ENCODE results near the gene CTIF. TPM values are rescaled to one million over a fixed set of nuclear protein-coding genes. Genes with fewer than 3 reads are reported as not detected.

The CTIF gene
- polyA plus RNA-seq, 2 donors, result 11.8 to 22.7 TPM

GRCh38 chr18:48690494-48690893, 151.7 kb downstream of the CTIF start:
- no peaks in the 10 kb centered on the region for H3K9me3 ChIP-seq (ENCODE audit: control insufficient read depth in 2 of 2, insufficient read depth in 1 of 2, low read depth in 1 of 2, low read length in 1 of 2)
- no peaks in the 10 kb centered on the region for H3K27me3 ChIP-seq (ENCODE audit: control insufficient read depth in 1 of 2, insufficient read depth in 2 of 2, low read length in 2 of 2)
- WGBS, 2 donors, result 93 to 94% methylated on average over 5 of the region's 5 CpGs

GRCh38 chr18:48693006-48693405, 154.2 kb downstream of the CTIF start:
- 94 to 95% methylated on average over 7 of the region's 7 CpGs for WGBS, 2 donors
- H3K9me3 ChIP-seq (ENCODE audit: control insufficient read depth in 2 of 2, insufficient read depth in 1 of 2, low read depth in 1 of 2, low read length in 1 of 2), result no peaks in the 10 kb centered on the region
- H3K27ac ChIP-seq (ENCODE audit: low read depth in 2 of 2, low read length in 1 of 2), result no peak overlapping the region

More at GRCh38 chr18:48690494-48690893, 151.7 kb downstream of the CTIF start:
- H3K27ac ChIP-seq (ENCODE audit: low read depth in 2 of 2, low read length in 1 of 2), result no peak overlapping the region
- H3K4me1 ChIP-seq (ENCODE audit: control insufficient read depth in 2 of 2, insufficient read depth in 2 of 2, low read length in 1 of 2), result no peaks in the 10 kb centered on the region
- no peak overlapping the region for H3K4me3 ChIP-seq (ENCODE audit: low read depth in 1 of 2, low read length in 2 of 2)
- H3K36me3 ChIP-seq (ENCODE audit: control insufficient read depth in 2 of 2, insufficient read depth in 2 of 2, low read length in 1 of 2), result peaks cover 0 to 6% of the 10 kb centered on the region in 2 donors

GRCh38 chr18:48693625-48694262, 154.9 kb downstream of the CTIF start:
- H3K36me3 ChIP-seq (ENCODE audit: control insufficient read depth in 2 of 2, insufficient read depth in 2 of 2, low read length in 1 of 2), result peaks cover 0 to 4% of the 10 kb centered on the region in 2 donors
- H3K4me3 ChIP-seq (ENCODE audit: low read depth in 1 of 2, low read length in 2 of 2), result no peak overlapping the region
- H3K4me1 ChIP-seq (ENCODE audit: control insufficient read depth in 2 of 2, insufficient read depth in 2 of 2, low read length in 1 of 2), result no peaks in the 10 kb centered on the region
- no peaks in the 10 kb centered on the region for H3K9me3 ChIP-seq (ENCODE audit: control insufficient read depth in 2 of 2, insufficient read depth in 1 of 2, low read depth in 1 of 2, low read length in 1 of 2)
- 89 to 92% methylated on average over 8 of the region's 8 CpGs for WGBS, 2 donors
- no peaks in the 10 kb centered on the region for H3K27me3 ChIP-seq (ENCODE audit: control insufficient read depth in 1 of 2, insufficient read depth in 2 of 2, low read length in 2 of 2)
- no peak overlapping the region for H3K27ac ChIP-seq (ENCODE audit: low read depth in 2 of 2, low read length in 1 of 2)

More at GRCh38 chr18:48693006-48693405, 154.2 kb downstream of the CTIF start:
- no peaks in the 10 kb centered on the region for H3K27me3 ChIP-seq (ENCODE audit: control insufficient read depth in 1 of 2, insufficient read depth in 2 of 2, low read length in 2 of 2)
- peaks cover 0 to 5% of the 10 kb centered on the region in 2 donors for H3K36me3 ChIP-seq (ENCODE audit: control insufficient read depth in 2 of 2, insufficient read depth in 2 of 2, low read length in 1 of 2)
- H3K4me1 ChIP-seq (ENCODE audit: control insufficient read depth in 2 of 2, insufficient read depth in 2 of 2, low read length in 1 of 2), result no peaks in the 10 kb centered on the region
- no peak overlapping the region for H3K4me3 ChIP-seq (ENCODE audit: low read depth in 1 of 2, low read length in 2 of 2)

- Histone ChIP-seq H3K9me3 (ENCODE audit: control insufficient read depth in 2 of 2, insufficient read depth in 1 of 2, low read depth in 1 of 2, low read length in 1 of 2) (no peaks in the 10 kb centered on the region), H3K36me3 (ENCODE audit: control insufficient read depth in 2 of 2, insufficient read depth in 2 of 2, low read length in 1 of 2) (peaks cover 0 to 4% of the 10 kb centered on the region in 2 donors), H3K4me1 (ENCODE audit: control insufficient read depth in 2 of 2, insufficient read depth in 2 of 2, low read length in 1 of 2) (no peaks in the 10 kb centered on the region), H3K4me3 (ENCODE audit: low read depth in 1 of 2, low read length in 2 of 2) (no peak overlapping the region), H3K27me3 (ENCODE audit: control insufficient read depth in 1 of 2, insufficient read depth in 2 of 2, low read length in 2 of 2) (no peaks in the 10 kb centered on the region), H3K27ac (ENCODE audit: low read depth in 2 of 2, low read length in 1 of 2) (no peak overlapping the region)
- 92 to 96% methylated on average over 5 of the region's 5 CpGs for WGBS, 2 donors
Measured at GRCh38 chr18:48694295-48694694, 155.5 kb downstream of the CTIF start.

GRCh38 chr18:48695671-48696070, 156.8 kb downstream of the CTIF start:
- H3K9me3 ChIP-seq (ENCODE audit: control insufficient read depth in 2 of 2, insufficient read depth in 1 of 2, low read depth in 1 of 2, low read length in 1 of 2), result no peaks in the 10 kb centered on the region
- H3K4me3 ChIP-seq (ENCODE audit: low read depth in 1 of 2, low read length in 2 of 2), result no peak overlapping the region
- no peaks in the 10 kb centered on the region for H3K27me3 ChIP-seq (ENCODE audit: control insufficient read depth in 1 of 2, insufficient read depth in 2 of 2, low read length in 2 of 2)
- WGBS, 2 donors, result 80 to 86% methylated on average over 9 of the region's 9 CpGs
- H3K27ac ChIP-seq (ENCODE audit: low read depth in 2 of 2, low read length in 1 of 2), result no peak overlapping the region
- no peaks in the 10 kb centered on the region for H3K36me3 ChIP-seq (ENCODE audit: control insufficient read depth in 2 of 2, insufficient read depth in 2 of 2, low read length in 1 of 2)
- no peaks in the 10 kb centered on the region for H3K4me1 ChIP-seq (ENCODE audit: control insufficient read depth in 2 of 2, insufficient read depth in 2 of 2, low read length in 1 of 2)

- WGBS, 2 donors, result 95 to 96% methylated on average over 8 of the region's 8 CpGs
- H3K4me1 ChIP-seq (ENCODE audit: control insufficient read depth in 2 of 2, insufficient read depth in 2 of 2, low read length in 1 of 2), result no peaks in the 10 kb centered on the region
- H3K36me3 ChIP-seq (ENCODE audit: control insufficient read depth in 2 of 2, insufficient read depth in 2 of 2, low read length in 1 of 2), result no peaks in the 10 kb centered on the region
- H3K27me3 ChIP-seq (ENCODE audit: control insufficient read depth in 1 of 2, insufficient read depth in 2 of 2, low read length in 2 of 2), result no peaks in the 10 kb centered on the region
- no peaks in the 10 kb centered on the region for H3K9me3 ChIP-seq (ENCODE audit: control insufficient read depth in 2 of 2, insufficient read depth in 1 of 2, low read depth in 1 of 2, low read length in 1 of 2)
- H3K27ac ChIP-seq (ENCODE audit: low read depth in 2 of 2, low read length in 1 of 2), result no peak overlapping the region
- no peak overlapping the region for H3K4me3 ChIP-seq (ENCODE audit: low read depth in 1 of 2, low read length in 2 of 2)
Measured at GRCh38 chr18:48696218-48696617, 157.4 kb downstream of the CTIF start.

- WGBS, 2 donors, result 42 to 59% methylated on average over 1 of the region's 1 CpG
- Histone ChIP-seq H3K27me3 (ENCODE audit: control insufficient read depth in 1 of 2, insufficient read depth in 2 of 2, low read length in 2 of 2) (no peaks in the 10 kb centered on the region), H3K9me3 (ENCODE audit: control insufficient read depth in 2 of 2, insufficient read depth in 1 of 2, low read depth in 1 of 2, low read length in 1 of 2) (no peaks in the 10 kb centered on the region), H3K27ac (ENCODE audit: low read depth in 2 of 2, low read length in 1 of 2) (no peak overlapping the region), H3K4me3 (ENCODE audit: low read depth in 1 of 2, low read length in 2 of 2) (no peak overlapping the region), H3K4me1 (ENCODE audit: control insufficient read depth in 2 of 2, insufficient read depth in 2 of 2, low read length in 1 of 2) (peaks cover 0 to 2% of the 10 kb centered on the region in 2 donors), H3K36me3 (ENCODE audit: control insufficient read depth in 2 of 2, insufficient read depth in 2 of 2, low read length in 1 of 2) (no peaks in the 10 kb centered on the region)
Measured at GRCh38 chr18:48697441-48697840, 158.6 kb downstream of the CTIF start.

GRCh38 chr18:48698707-48699106, 159.9 kb downstream of the CTIF start:
- no peaks in the 10 kb centered on the region for H3K36me3 ChIP-seq (ENCODE audit: control insufficient read depth in 2 of 2, insufficient read depth in 2 of 2, low read length in 1 of 2)
- no peak overlapping the region for H3K4me3 ChIP-seq (ENCODE audit: low read depth in 1 of 2, low read length in 2 of 2)
- no peaks in the 10 kb centered on the region for H3K27me3 ChIP-seq (ENCODE audit: control insufficient read depth in 1 of 2, insufficient read depth in 2 of 2, low read length in 2 of 2)
- H3K27ac ChIP-seq (ENCODE audit: low read depth in 2 of 2, low read length in 1 of 2), result no peak overlapping the region
- H3K9me3 ChIP-seq (ENCODE audit: control insufficient read depth in 2 of 2, insufficient read depth in 1 of 2, low read depth in 1 of 2, low read length in 1 of 2), result no peaks in the 10 kb centered on the region
- 74 to 77% methylated on average over 5 of the region's 5 CpGs for WGBS, 2 donors
- H3K4me1 ChIP-seq (ENCODE audit: control insufficient read depth in 2 of 2, insufficient read depth in 2 of 2, low read length in 1 of 2), result peaks cover 0 to 2% of the 10 kb centered on the region in 2 donors

GRCh38 chr18:48699761-48700160, 160.9 kb downstream of the CTIF start:
- no peak overlapping the region for H3K4me3 ChIP-seq (ENCODE audit: low read depth in 1 of 2, low read length in 2 of 2)
- WGBS, 2 donors, result 84 to 88% methylated on average over 7 of the region's 7 CpGs
- peaks cover 0 to 2% of the 10 kb centered on the region in 2 donors for H3K4me1 ChIP-seq (ENCODE audit: control insufficient read depth in 2 of 2, insufficient read depth in 2 of 2, low read length in 1 of 2)
- no peaks in the 10 kb centered on the region for H3K27me3 ChIP-seq (ENCODE audit: control insufficient read depth in 1 of 2, insufficient read depth in 2 of 2, low read length in 2 of 2)
- H3K9me3 ChIP-seq (ENCODE audit: control insufficient read depth in 2 of 2, insufficient read depth in 1 of 2, low read depth in 1 of 2, low read length in 1 of 2), result no peaks in the 10 kb centered on the region
- H3K36me3 ChIP-seq (ENCODE audit: control insufficient read depth in 2 of 2, insufficient read depth in 2 of 2, low read length in 1 of 2), result no peaks in the 10 kb centered on the region
- no peak overlapping the region for H3K27ac ChIP-seq (ENCODE audit: low read depth in 2 of 2, low read length in 1 of 2)

- H3K4me3 ChIP-seq (ENCODE audit: low read depth in 1 of 2, low read length in 2 of 2), result no peak overlapping the region
- H3K9me3 ChIP-seq (ENCODE audit: control insufficient read depth in 2 of 2, insufficient read depth in 1 of 2, low read depth in 1 of 2, low read length in 1 of 2), result no peaks in the 10 kb centered on the region
- WGBS, 2 donors, result 94 to 96% methylated on average over 9 of the region's 9 CpGs
- no peaks in the 10 kb centered on the region for H3K27me3 ChIP-seq (ENCODE audit: control insufficient read depth in 1 of 2, insufficient read depth in 2 of 2, low read length in 2 of 2)
- H3K4me1 ChIP-seq (ENCODE audit: control insufficient read depth in 2 of 2, insufficient read depth in 2 of 2, low read length in 1 of 2), result peaks cover 0 to 2% of the 10 kb centered on the region in 2 donors
- H3K27ac ChIP-seq (ENCODE audit: low read depth in 2 of 2, low read length in 1 of 2), result no peak overlapping the region
- H3K36me3 ChIP-seq (ENCODE audit: control insufficient read depth in 2 of 2, insufficient read depth in 2 of 2, low read length in 1 of 2), result peaks cover 0 to 3% of the 10 kb centered on the region in 2 donors
Measured at GRCh38 chr18:48700446-48700845, 161.6 kb downstream of the CTIF start.
